IPS-11a (cell line): ENCODE results near the gene EYA2.

Experiments used
- H3K4me3 ChIP-seq: one replicate; pipeline ENCODE4 v1.5.1; 2013; ENCODE audit warnings: low read depth, low read length, control low read depth

EYA2 gene

GRCh38 chr20:47099825-47100441, 205.3 kb downstream of the EYA2 start:
- no peak overlapping the region for H3K4me3 ChIP-seq

GRCh38 chr20:47102629-47103028, 208.0 kb downstream of the EYA2 start:
- H3K4me3 ChIP-seq: no peak overlapping the region

- H3K4me3 ChIP-seq: no peak overlapping the region
These were observed 212.1 kb downstream of the EYA2 start for GRCh38 chr20:47106786-47107185.

- no peak overlapping the region for H3K4me3 ChIP-seq
These were observed 214.4 kb downstream of the EYA2 start for GRCh38 chr20:47108994-47109393.

- no peak overlapping the region for H3K4me3 ChIP-seq
These were observed 216.2 kb downstream of the EYA2 start for GRCh38 chr20:47110819-47111218.

GRCh38 chr20:47111576-47111975, 216.9 kb downstream of the EYA2 start:
- H3K4me3 ChIP-seq: no peak overlapping the region

GRCh38 chr20:47113362-47114109, 218.9 kb downstream of the EYA2 start:
- H3K4me3 ChIP-seq: no peak overlapping the region

GRCh38 chr20:47115694-47116093, 221.1 kb downstream of the EYA2 start:
- no peak overlapping the region for H3K4me3 ChIP-seq

- no peak overlapping the region for H3K4me3 ChIP-seq
These were observed 222.7 kb downstream of the EYA2 start for GRCh38 chr20:47117371-47117770.

- no peak overlapping the region for H3K4me3 ChIP-seq
These were observed 223.1 kb downstream of the EYA2 start for GRCh38 chr20:47117773-47118172.

- H3K4me3 ChIP-seq: no peak overlapping the region
These were observed 223.6 kb downstream of the EYA2 start for GRCh38 chr20:47118206-47118605.

GRCh38 chr20:47118641-47119040, 224.0 kb downstream of the EYA2 start:
- no peak overlapping the region for H3K4me3 ChIP-seq

GRCh38 chr20:47120346-47120936, 225.8 kb downstream of the EYA2 start:
- no peak overlapping the region for H3K4me3 ChIP-seq

GRCh38 chr20:47122560-47122959, 227.9 kb downstream of the EYA2 start:
- no peak overlapping the region for H3K4me3 ChIP-seq

GRCh38 chr20:47124181-47124717, 229.6 kb downstream of the EYA2 start:
- no peak overlapping the region for H3K4me3 ChIP-seq

GRCh38 chr20:47125508-47125757, 230.8 kb downstream of the EYA2 start:
- H3K4me3 ChIP-seq: no peak overlapping the region

- no peak overlapping the region for H3K4me3 ChIP-seq
These were observed 231.3 kb downstream of the EYA2 start for GRCh38 chr20:47125758-47126591.

- no peak overlapping the region for H3K4me3 ChIP-seq
These were observed 232.1 kb downstream of the EYA2 start for GRCh38 chr20:47126709-47127108.

GRCh38 chr20:47127546-47127945, 232.9 kb downstream of the EYA2 start:
- no peak overlapping the region for H3K4me3 ChIP-seq

GRCh38 chr20:47127999-47128398, 233.4 kb downstream of the EYA2 start:
- no peak overlapping the region for H3K4me3 ChIP-seq

GRCh38 chr20:47129306-47129705, 234.7 kb downstream of the EYA2 start:
- H3K4me3 ChIP-seq: no peak overlapping the region
